ENCODE measurements around the gene P4HTM.

P4HTM gene

DNA sequence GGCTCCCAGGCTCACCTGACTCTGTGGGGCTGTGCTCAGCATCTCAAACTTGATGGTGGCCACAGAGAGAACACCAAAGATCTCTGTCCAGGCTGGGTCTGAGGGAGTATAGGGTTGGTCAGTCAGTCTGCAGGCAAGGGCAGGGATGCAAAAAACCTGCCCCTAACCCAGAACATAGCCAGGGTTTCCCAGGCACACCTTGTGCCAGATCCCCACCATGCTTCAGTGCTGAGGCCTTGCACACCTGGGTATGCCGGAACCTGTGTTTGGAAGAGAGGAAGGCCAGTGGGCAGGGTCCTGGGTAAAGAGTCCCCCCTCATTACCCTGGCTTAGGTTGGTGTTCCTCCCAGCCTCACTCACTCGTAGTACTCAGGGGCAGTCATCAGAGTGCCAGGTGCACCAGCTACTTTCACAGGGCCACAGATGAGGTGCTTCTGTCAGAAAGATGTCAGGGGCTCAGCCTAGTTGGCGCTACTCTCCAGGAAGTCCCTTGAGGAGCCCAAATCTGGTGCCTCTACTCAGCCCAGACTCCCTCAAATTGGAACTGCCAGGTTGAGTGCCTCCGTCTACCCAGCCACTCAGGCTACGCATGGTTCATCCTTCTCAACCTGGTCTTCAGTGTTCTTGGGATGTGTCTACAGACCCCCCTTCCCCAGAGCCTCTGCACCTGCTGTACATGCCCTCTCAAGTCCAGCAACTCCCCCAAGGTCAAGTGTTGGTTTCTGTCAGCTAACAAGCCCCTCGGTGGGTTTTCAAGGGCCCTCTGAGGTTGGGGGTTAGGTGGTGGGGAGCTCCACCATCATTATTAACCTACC is 26.6 kb downstream of the P4HTM start:
- POLR2A ChIA-PET (ENCODE audit: low non-redundant PET) = no interaction called here
- DNase-seq (ENCODE audit: low spot score) = no peak
- TF ChIP-seq, protein P1, sequence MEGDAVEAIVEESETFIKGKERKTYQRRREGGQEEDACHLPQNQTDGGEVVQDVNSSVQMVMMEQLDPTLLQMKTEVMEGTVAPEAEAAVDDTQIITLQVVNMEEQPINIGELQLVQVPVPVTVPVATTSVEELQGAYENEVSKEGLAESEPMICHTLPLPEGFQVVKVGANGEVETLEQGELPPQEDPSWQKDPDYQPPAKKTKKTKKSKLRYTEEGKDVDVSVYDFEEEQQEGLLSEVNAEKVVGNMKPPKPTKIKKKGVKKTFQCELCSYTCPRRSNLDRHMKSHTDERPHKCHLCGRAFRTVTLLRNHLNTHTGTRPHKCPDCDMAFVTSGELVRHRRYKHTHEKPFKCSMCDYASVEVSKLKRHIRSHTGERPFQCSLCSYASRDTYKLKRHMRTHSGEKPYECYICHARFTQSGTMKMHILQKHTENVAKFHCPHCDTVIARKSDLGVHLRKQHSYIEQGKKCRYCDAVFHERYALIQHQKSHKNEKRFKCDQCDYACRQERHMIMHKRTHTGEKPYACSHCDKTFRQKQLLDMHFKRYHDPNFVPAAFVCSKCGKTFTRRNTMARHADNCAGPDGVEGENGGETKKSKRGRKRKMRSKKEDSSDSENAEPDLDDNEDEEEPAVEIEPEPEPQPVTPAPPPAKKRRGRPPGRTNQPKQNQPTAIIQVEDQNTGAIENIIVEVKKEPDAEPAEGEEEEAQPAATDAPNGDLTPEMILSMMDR (conservative IDR thresholded peaks at IDR 0.05; ENCODE audit: low read depth) = no peak
- CTCF ChIA-PET = interaction anchor here (1.0 kb wide), 1 partner anchor 29 kb away, joined by 3 read pairs; no protein-coding TSS in a partner anchor
- peak overlapping the region; percentile 98 for H3K27ac ChIP-seq

DNA sequence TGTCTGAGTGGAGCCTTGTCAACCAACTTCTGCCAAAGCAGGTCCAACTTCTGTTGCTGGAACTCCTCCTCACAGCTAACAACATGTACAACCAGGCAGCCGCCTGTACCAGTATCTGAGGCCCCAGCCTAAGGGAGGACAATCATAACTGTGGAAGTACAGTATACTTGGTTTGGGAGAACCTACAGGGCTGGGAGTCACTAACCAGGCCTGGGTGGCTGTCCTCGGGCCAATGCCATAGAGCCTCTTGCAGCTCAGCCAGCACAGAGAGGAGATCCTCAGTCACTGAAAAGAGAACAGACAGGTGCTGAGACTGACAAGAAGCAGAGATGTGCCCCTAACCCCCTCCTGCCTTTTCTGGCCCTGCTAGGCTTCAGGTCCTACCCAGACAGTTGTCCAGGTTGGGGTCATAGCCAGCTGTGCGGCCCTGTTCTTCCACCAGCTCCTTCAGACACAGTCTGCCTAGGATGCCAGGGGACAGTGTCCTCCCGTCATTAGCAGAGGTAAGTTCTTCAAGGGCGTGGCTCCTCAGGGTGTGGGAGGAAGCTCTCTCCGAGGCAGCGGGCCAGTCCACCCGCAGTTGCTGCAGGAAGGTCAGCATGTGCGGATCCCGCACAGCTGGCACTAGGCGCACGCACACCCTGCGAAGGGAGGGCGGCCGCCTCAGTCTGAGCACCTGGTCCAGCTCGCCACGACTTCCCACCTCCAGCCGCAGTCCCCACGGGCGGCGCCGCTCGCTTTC is 27.4 kb downstream of the P4HTM start:
- ChIA-PET CTCF (interaction anchor here (0.6 to 1.0 kb wide), 3 partner anchors 29 to 427 kb away, joined by 3 to 4 read pairs (median 3); no protein-coding TSS in a partner anchor), POLR2A (ENCODE audit: low non-redundant PET) (no interaction called here)
- no peak for DNase-seq (ENCODE audit: low spot score)
- peak overlapping the region; percentile 98 for H3K27ac ChIP-seq
- TF ChIP-seq, protein P1 (conservative IDR thresholded peaks at IDR 0.05; ENCODE audit: low read depth) = no peak

DNA sequence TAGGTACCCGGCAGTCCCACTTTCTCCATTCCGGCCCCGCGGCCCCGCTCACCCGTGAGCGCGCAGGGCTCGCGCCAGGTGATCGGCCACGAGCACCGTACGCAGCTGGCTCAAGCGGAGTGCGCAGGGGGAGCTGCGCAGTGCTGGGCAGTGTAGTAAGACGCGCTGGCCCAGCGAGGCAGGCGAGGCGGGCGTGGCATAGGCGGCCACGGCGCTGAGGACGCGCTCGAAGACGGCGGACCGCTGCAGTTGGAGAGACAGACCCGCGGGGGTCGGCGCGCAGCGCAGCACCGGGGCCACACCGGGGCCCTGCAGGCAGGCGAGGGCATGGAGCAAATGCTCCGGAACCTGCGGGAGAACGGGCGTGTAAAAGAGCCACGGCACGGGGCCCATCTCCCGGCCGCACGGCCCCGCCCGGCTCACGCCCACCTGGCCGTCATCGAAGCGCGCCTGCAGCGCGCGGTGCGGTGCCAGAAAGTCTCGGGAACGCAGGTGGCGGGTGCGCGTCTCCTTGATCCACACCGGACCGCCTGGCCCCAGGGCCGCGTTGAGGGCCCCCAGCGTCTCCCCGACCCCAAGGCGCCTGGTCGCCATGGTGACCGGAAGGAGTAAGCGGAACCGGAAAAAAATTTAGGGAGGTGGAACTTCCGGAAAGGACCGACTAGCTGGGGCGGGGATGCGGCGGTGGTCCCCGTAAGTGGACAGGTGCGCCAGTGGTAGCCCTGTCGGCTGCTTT is 28.1 kb downstream of the P4HTM start, which contains the start of gene DALRD3:
DALRD3 (minus strand) TSS at position 610 of the 736 bp plus-strand sequence; CDS start at position 594, 16 bp downstream.
- TF ChIP-seq, protein P1 (conservative IDR thresholded peaks at IDR 0.05; ENCODE audit: low read depth) = no peak
- peak within 1 kb of the TSS; percentile 98 for H3K27ac ChIP-seq
- ChIA-PET POLR2A (ENCODE audit: low non-redundant PET) (no interaction called here), CTCF (interaction anchor here (0.6 to 1.0 kb wide), 3 partner anchors 30 to 427 kb away, joined by 3 to 4 read pairs (median 3); no protein-coding TSS in a partner anchor)
- no peak for DNase-seq (ENCODE audit: low spot score)

DNA sequence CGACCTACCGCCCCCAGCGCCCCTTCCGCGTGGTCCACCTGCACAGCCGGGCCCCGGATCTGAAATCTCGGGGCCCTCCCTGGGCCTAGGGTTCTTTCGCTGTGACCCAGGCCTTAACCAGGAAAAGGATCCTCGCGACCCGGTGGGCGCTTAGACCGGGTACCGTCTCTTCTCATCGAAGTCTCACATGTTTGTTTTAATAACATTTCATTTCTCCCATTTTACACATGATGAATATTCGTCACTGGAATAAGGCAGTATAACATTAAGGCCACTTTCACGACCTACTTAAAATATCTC is 28.6 kb downstream of the P4HTM start:
- DNase-seq (ENCODE audit: low spot score) = no peak
- ChIA-PET POLR2A (ENCODE audit: low non-redundant PET) (no interaction called here), CTCF (no interaction called here)
- H3K27ac ChIP-seq = peak overlapping the region; percentile 98
- TF ChIP-seq, protein P1 (conservative IDR thresholded peaks at IDR 0.05; ENCODE audit: low read depth) = no peak

DNA sequence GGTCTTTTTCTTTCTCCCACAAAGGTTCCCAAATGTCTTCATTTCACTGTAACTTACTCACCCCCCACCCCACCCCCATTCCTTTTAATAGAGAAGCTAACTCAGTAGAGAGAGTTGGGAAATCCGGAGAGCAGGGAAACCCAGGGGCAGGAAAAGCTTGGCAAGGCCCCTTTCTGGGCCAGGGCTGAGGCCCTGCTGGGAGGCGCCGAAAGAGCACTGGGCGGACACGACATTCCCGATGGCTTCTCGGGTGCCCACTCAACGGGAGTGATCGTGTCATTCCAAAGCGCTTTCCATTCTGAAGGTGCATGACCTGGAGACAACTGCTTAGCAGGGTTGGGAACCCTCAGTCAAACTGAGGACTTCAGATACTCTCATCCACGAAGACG is 29.9 kb downstream of the P4HTM start:
- POLR2A ChIA-PET (ENCODE audit: low non-redundant PET) = interaction anchor here (0.5 to 1.3 kb wide), 2 partner anchors 13 to 31 kb away, joined by 3 to 4 read pairs; partner anchors contain the start of gene WDR6
- TF ChIP-seq, protein P1 (conservative IDR thresholded peaks at IDR 0.05; ENCODE audit: low read depth) = no peak
- CTCF ChIA-PET = no interaction called here
- no peak for DNase-seq (ENCODE audit: low spot score)
- H3K27ac ChIP-seq = peak overlapping the region; percentile 98
